WTC11 (cell line): Measurements from ENCODE around the gene OR10P1.

ENCODE experiments used
- CTCF ChIP-seq: fragments of 200-600 bp; IDR thresholded peaks from 2 replicates; pipeline ENCODE4 v1.8.0; 2022; ENCODE audit warnings: antibody characterized with exemption
- SMAD3 ChIP-seq: sonication (generic); formaldehyde crosslinking; IDR thresholded peaks from 2 replicates; pipeline ENCODE4 v1.8.0; 2022; ENCODE audit warnings: missing genetic modification reagents, mild to moderate bottlenecking, borderline replicate concordance
- ZNF138 ChIP-seq: sonication (generic); formaldehyde crosslinking; conservative IDR thresholded peaks from 2 replicates; pipeline ENCODE4 v1.8.1; 2022; ENCODE audit warnings: mild to moderate bottlenecking, moderate library complexity, missing genetic modification reagents
- ZNF263 ChIP-seq: sonication (generic); formaldehyde crosslinking; IDR thresholded peaks from 2 replicates; pipeline ENCODE4 v1.8.1; 2022; ENCODE audit warnings: low read depth, mild to moderate bottlenecking, moderate library complexity, missing genetic modification reagents
- TF ChIP-seq, protein P1 (sequence below): sonication (generic); formaldehyde crosslinking; IDR thresholded peaks from 2 replicates; pipeline ENCODE4 v1.8.1; 2022; ENCODE audit warnings: low read depth, missing genetic modification reagents, borderline replicate concordance

DNA sequence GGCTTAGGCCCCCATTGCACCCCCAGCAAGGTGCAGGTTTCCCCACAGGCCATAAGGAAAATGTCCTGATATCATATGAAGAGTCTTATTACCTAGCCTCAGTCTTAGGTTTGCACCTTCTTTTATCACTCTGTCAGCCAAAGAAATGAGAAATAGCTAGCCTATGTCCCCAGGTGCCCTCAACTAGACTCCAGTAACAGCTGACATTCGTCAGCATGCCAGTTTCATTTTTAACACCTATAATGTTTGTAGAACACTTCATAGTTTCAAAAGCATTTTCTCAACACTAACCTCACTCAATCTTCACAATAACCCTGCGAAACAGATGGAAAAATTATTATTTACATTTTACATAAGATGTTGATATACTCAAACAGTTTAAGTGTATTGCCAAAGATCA is 24.0 kb upstream of the OR10P1 start:
- TF ChIP-seq CTCF: no peak
- no peak for TF ChIP-seq ZNF263
- TF ChIP-seq, protein P1, sequence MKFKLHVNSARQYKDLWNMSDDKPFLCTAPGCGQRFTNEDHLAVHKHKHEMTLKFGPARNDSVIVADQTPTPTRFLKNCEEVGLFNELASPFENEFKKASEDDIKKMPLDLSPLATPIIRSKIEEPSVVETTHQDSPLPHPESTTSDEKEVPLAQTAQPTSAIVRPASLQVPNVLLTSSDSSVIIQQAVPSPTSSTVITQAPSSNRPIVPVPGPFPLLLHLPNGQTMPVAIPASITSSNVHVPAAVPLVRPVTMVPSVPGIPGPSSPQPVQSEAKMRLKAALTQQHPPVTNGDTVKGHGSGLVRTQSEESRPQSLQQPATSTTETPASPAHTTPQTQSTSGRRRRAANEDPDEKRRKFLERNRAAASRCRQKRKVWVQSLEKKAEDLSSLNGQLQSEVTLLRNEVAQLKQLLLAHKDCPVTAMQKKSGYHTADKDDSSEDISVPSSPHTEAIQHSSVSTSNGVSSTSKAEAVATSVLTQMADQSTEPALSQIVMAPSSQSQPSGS (CRISPR knock-in tag): no peak
- no peak for TF ChIP-seq SMAD3 (CRISPR knock-in tag)
- no peak for TF ChIP-seq ZNF138 (CRISPR knock-in tag)
